Measurements from ENCODE around the gene PLPPR4. TPM values are rescaled to one million over a fixed set of nuclear protein-coding genes. Genes with fewer than 3 reads are reported as not detected.

Gene PLPPR4
- total and polyA plus RNA-seq, 4 donors, result 0.02 to 0.61 (median 0.19) TPM

DNA sequence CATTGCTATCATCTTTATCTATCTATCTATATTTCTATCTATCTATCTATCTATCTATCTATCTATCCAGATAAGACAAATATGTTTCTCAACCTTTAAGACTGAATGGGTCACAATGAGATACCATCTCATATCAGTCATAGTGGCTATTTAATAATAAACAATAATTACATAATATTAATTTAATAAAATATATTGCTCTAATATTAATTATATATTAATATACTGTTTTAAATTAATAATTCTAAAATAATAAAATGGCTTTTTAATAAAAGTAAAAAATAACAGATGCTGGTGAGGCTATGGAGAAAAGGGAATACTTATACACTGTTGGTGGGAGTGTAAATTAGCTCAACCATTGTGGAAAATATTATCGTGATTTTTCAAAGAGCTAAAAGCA lies 13.0 kb upstream of the PLPPR4 start:
- Histone ChIP-seq H3K4me1 (ENCODE audit: control insufficient read depth in 4 of 4, insufficient read depth in 4 of 4, low read length in 3 of 4) (no peaks in the 10 kb centered on the region), H3K4me3 (ENCODE audit: low read depth in 1 of 3, low read length in 3 of 3) (no peak overlapping the region), H3K36me3 (ENCODE audit: control insufficient read depth in 4 of 4, insufficient read depth in 3 of 4, low read depth in 1 of 4, low read length in 3 of 4) (no peaks in the 10 kb centered on the region), H3K27me3 (ENCODE audit: control insufficient read depth in 4 of 4, insufficient read depth in 4 of 4, low read length in 3 of 4) (no peaks in the 10 kb centered on the region), H3K9ac (ENCODE audit: low read depth in 1 of 2, low read length in 2 of 2) (no peak overlapping the region), H3K27ac (ENCODE audit: low read depth in 1 of 2, low read length in 2 of 2) (no peak overlapping the region), H3K9me3 (ENCODE audit: control insufficient read depth in 4 of 4, low read length in 3 of 4) (peaks cover 0 to under 1% (median 0%) of the 10 kb centered on the region in 4 donors)
- 93% methylated on average over 1 of the region's 1 CpG for WGBS
- TF ChIP-seq, protein P1, sequence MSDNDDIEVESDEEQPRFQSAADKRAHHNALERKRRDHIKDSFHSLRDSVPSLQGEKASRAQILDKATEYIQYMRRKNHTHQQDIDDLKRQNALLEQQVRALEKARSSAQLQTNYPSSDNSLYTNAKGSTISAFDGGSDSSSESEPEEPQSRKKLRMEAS (IDR thresholded peaks at IDR 0.05), result no peak
- no peak for TF ChIP-seq JUND (IDR thresholded peaks at IDR 0.05)
- TF ChIP-seq, protein P2, sequence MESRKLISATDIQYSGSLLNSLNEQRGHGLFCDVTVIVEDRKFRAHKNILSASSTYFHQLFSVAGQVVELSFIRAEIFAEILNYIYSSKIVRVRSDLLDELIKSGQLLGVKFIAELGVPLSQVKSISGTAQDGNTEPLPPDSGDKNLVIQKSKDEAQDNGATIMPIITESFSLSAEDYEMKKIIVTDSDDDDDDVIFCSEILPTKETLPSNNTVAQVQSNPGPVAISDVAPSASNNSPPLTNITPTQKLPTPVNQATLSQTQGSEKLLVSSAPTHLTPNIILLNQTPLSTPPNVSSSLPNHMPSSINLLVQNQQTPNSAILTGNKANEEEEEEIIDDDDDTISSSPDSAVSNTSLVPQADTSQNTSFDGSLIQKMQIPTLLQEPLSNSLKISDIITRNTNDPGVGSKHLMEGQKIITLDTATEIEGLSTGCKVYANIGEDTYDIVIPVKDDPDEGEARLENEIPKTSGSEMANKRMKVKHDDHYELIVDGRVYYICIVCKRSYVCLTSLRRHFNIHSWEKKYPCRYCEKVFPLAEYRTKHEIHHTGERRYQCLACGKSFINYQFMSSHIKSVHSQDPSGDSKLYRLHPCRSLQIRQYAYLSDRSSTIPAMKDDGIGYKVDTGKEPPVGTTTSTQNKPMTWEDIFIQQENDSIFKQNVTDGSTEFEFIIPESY (IDR thresholded peaks at IDR 0.05), result no peak
- TF ChIP-seq HNF4G (IDR thresholded peaks at IDR 0.05), result no peak
- TF ChIP-seq, protein P3, sequence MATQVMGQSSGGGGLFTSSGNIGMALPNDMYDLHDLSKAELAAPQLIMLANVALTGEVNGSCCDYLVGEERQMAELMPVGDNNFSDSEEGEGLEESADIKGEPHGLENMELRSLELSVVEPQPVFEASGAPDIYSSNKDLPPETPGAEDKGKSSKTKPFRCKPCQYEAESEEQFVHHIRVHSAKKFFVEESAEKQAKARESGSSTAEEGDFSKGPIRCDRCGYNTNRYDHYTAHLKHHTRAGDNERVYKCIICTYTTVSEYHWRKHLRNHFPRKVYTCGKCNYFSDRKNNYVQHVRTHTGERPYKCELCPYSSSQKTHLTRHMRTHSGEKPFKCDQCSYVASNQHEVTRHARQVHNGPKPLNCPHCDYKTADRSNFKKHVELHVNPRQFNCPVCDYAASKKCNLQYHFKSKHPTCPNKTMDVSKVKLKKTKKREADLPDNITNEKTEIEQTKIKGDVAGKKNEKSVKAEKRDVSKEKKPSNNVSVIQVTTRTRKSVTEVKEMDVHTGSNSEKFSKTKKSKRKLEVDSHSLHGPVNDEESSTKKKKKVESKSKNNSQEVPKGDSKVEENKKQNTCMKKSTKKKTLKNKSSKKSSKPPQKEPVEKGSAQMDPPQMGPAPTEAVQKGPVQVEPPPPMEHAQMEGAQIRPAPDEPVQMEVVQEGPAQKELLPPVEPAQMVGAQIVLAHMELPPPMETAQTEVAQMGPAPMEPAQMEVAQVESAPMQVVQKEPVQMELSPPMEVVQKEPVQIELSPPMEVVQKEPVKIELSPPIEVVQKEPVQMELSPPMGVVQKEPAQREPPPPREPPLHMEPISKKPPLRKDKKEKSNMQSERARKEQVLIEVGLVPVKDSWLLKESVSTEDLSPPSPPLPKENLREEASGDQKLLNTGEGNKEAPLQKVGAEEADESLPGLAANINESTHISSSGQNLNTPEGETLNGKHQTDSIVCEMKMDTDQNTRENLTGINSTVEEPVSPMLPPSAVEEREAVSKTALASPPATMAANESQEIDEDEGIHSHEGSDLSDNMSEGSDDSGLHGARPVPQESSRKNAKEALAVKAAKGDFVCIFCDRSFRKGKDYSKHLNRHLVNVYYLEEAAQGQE (IDR thresholded peaks at IDR 0.05), result no peak
- TF ChIP-seq NR2F2 (IDR thresholded peaks at IDR 0.05), result no peak
- TF ChIP-seq, protein P4, sequence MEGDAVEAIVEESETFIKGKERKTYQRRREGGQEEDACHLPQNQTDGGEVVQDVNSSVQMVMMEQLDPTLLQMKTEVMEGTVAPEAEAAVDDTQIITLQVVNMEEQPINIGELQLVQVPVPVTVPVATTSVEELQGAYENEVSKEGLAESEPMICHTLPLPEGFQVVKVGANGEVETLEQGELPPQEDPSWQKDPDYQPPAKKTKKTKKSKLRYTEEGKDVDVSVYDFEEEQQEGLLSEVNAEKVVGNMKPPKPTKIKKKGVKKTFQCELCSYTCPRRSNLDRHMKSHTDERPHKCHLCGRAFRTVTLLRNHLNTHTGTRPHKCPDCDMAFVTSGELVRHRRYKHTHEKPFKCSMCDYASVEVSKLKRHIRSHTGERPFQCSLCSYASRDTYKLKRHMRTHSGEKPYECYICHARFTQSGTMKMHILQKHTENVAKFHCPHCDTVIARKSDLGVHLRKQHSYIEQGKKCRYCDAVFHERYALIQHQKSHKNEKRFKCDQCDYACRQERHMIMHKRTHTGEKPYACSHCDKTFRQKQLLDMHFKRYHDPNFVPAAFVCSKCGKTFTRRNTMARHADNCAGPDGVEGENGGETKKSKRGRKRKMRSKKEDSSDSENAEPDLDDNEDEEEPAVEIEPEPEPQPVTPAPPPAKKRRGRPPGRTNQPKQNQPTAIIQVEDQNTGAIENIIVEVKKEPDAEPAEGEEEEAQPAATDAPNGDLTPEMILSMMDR (IDR thresholded peaks at IDR 0.05; ENCODE audit: low read depth, low read length, missing input control), result no peak
- TF ChIP-seq TAF1 (conservative IDR thresholded peaks at IDR 0.05), result no peak
- TF ChIP-seq SP1 (IDR thresholded peaks at IDR 0.05), result no peak
- no peak for TF ChIP-seq RAD21 (IDR thresholded peaks at IDR 0.05)
- no peak for TF ChIP-seq RXRA (IDR thresholded peaks at IDR 0.05)
- no peak for TF ChIP-seq FOXA2 (IDR thresholded peaks at IDR 0.05)
- DNase-seq (ENCODE audit: low spot score), result no peak

DNA sequence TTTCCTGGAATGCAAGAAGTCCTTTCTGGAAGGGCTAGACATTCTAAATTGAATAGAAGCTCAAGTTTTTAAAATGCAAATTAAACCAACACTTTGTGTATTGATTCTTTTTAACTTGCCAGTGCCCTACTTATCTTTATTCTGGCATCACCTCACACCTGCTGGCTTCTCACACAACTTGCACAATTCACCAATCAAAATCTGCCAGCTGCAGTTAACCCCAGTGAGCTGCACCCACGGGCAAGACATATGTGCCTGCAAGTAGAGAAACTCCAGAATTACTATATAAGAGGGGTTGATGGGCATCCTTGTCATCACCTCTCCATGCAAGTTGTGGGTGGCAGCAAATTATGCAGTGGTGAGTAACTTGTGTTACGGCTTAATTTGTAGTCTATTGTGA lies 11.7 kb upstream of the PLPPR4 start:
- no peaks in the 10 kb centered on the region for H3K4me1 ChIP-seq (ENCODE audit: control insufficient read depth in 4 of 4, insufficient read depth in 4 of 4, low read length in 3 of 4)
- DNase-seq (ENCODE audit: low spot score), result no peak
- no peaks in the 10 kb centered on the region for H3K9me3 ChIP-seq (ENCODE audit: control insufficient read depth in 4 of 4, low read length in 3 of 4)
- H3K4me3 ChIP-seq (ENCODE audit: low read depth in 1 of 3, low read length in 3 of 3), result no peak overlapping the region
- H3K27ac ChIP-seq (ENCODE audit: low read depth in 1 of 2, low read length in 2 of 2), result no peak overlapping the region
- H3K9ac ChIP-seq (ENCODE audit: low read depth in 1 of 2, low read length in 2 of 2), result no peak overlapping the region
- no peaks in the 10 kb centered on the region for H3K36me3 ChIP-seq (ENCODE audit: control insufficient read depth in 4 of 4, insufficient read depth in 3 of 4, low read depth in 1 of 4, low read length in 3 of 4)
- 56% methylated on average over 2 of the region's 2 CpGs for WGBS
- no peaks in the 10 kb centered on the region for H3K27me3 ChIP-seq (ENCODE audit: control insufficient read depth in 4 of 4, insufficient read depth in 4 of 4, low read length in 3 of 4)
- TF ChIP-seq, protein P4 (IDR thresholded peaks at IDR 0.05; ENCODE audit: low read depth, low read length, missing input control), result no peak
- no peak for TF ChIP-seq FOXA1 (IDR thresholded peaks at IDR 0.05)
- no peak for TF ChIP-seq GABPA (IDR thresholded peaks at IDR 0.05 in 1 of 2, conservative IDR thresholded peaks at IDR 0.05 in 1 of 2)
- TF ChIP-seq JUND (IDR thresholded peaks at IDR 0.05), result no peak
- no peak for TF ChIP-seq NR2F2 (IDR thresholded peaks at IDR 0.05)
- TF ChIP-seq RXRA (IDR thresholded peaks at IDR 0.05), result no peak
- TF ChIP-seq, protein P3 (IDR thresholded peaks at IDR 0.05), result no peak
- TF ChIP-seq HNF4A (conservative IDR thresholded peaks at IDR 0.05), result no peak
- no peak for TF ChIP-seq SP1 (IDR thresholded peaks at IDR 0.05)
- no peak for TF ChIP-seq TAF1 (conservative IDR thresholded peaks at IDR 0.05)
- no peak for TF ChIP-seq YY1 (IDR thresholded peaks at IDR 0.05)
- TF ChIP-seq, protein P5, sequence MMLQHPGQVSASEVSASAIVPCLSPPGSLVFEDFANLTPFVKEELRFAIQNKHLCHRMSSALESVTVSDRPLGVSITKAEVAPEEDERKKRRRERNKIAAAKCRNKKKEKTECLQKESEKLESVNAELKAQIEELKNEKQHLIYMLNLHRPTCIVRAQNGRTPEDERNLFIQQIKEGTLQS (IDR thresholded peaks at IDR 0.05), result no peak
- TF ChIP-seq, protein P1 (IDR thresholded peaks at IDR 0.05), result no peak
- TF ChIP-seq FOXA2 (IDR thresholded peaks at IDR 0.05), result no peak

All from liver (tissue), 9 donors.